PC-9 (cell line): ENCODE results near the gene TLR8. TPM values are rescaled to one million over a fixed set of nuclear protein-coding genes. Genes with fewer than 3 reads are reported as not detected.

Source experiments
- BruUV-seq: library from RNA; stranded (reverse); fragments of 400-500 nt; replicated peaks from 2 replicates; lab custom pipeline; 2021; lab: Mats Ljungman, UMichigan
- CTCF ChIA-PET: fragments of 300-600 bp; sonication (Branson Sonifier 250); formaldehyde crosslinking; loops from one replicate; lab custom pipeline; 2022; ENCODE audit warnings: antibody characterized with exemption; lab: Charles Lee
- POLR2A ChIA-PET: fragments of 300-600 bp; sonication (Branson Sonifier 250); formaldehyde crosslinking; loops from one replicate; lab custom pipeline; 2022; ENCODE audit warnings: antibody characterized with exemption; ENCODE audit not compliant: unreplicated experiment; lab: Charles Lee
- DNase-seq, 2 experiments: peaks; one replicate each; pipeline versions ENCODE4 v3.0.0 to v3.0.0-alpha.2; 2015 to 2022; ENCODE audit warnings: mixed read lengths in 1 of 2
- H2AFZ ChIP-seq: fragments of 200-600 bp; sonication (generic); 2 replicates; pipeline ENCODE4 v1.8.1; 2017; ENCODE audit warnings: antibody characterized with exemption
- H3F3A ChIP-seq: fragments of 200-600 bp; sonication (generic); 2 replicates; pipeline ENCODE4 v1.8.1; 2017; ENCODE audit warnings: antibody characterized with exemption, mild to moderate bottlenecking, low read depth; ENCODE audit not compliant: insufficient read depth
- H3K27ac ChIP-seq: fragments of 200-600 bp; sonication (generic); 2 replicates; pipeline ENCODE4 v1.6.1; 2016; ENCODE audit warnings: mixed run types
- H3K27me3 ChIP-seq: fragments of 200-600 bp; sonication (generic); 2 replicates; pipeline ENCODE4 v1.6.1; 2016; ENCODE audit warnings: low read depth, mixed run types; ENCODE audit not compliant: insufficient read depth
- H3K36me3 ChIP-seq: fragments of 200-600 bp; sonication (generic); 2 replicates; pipeline ENCODE4 v1.6.1; 2016; ENCODE audit warnings: low read depth, mixed run types
- H3K4me1 ChIP-seq: fragments of 200-600 bp; sonication (generic); replicated peaks from 2 replicates; pipeline ENCODE4 v1.6.1; 2016; ENCODE audit warnings: mixed run types; ENCODE audit not compliant: insufficient read depth
- H3K4me2 ChIP-seq: fragments of 200-600 bp; sonication (generic); 2 replicates; pipeline ENCODE4 v1.6.1; 2017; ENCODE audit warnings: mixed run types
- H3K4me3 ChIP-seq: fragments of 200-600 bp; sonication (generic); 2 replicates; pipeline ENCODE4 v1.6.1; 2016; ENCODE audit warnings: mixed run types
- H3K79me2 ChIP-seq: fragments of 200-600 bp; sonication (generic); 2 replicates; pipeline ENCODE4 v1.6.1; 2017; ENCODE audit warnings: low read depth, mixed run types
- H3K9me2 ChIP-seq: fragments of 200-600 bp; sonication (generic); 2 replicates; pipeline ENCODE4 v1.8.1; 2017; ENCODE audit warnings: mild to moderate bottlenecking; ENCODE audit not compliant: insufficient read depth
- H3K9me3 ChIP-seq: fragments of 200-600 bp; sonication (generic); 2 replicates; pipeline ENCODE4 v1.8.1; 2016; ENCODE audit warnings: low read depth; ENCODE audit not compliant: insufficient read depth
- H4K20me1 ChIP-seq: fragments of 200-600 bp; sonication (generic); 2 replicates; pipeline ENCODE4 v1.8.1; 2017; ENCODE audit not compliant: insufficient read depth
- EZH2 ChIP-seq: fragments of 200-600 bp; sonication (generic); IDR thresholded peaks from 2 replicates; pipeline ENCODE4 v1.8.0; 2017; ENCODE audit warnings: antibody characterized with exemption, low read depth
- intact Hi-C: fragments of 100-400 bp; cut with micrococcal nuclease; formaldehyde crosslinking; loops from one replicate; pipeline ENCODE4 v1.10.0; 2022; ENCODE audit not compliant: unreplicated experiment
- total RNA-seq: library from RNA; stranded (reverse); gene quantifications from 2 replicates; pipeline ENCODE4 v1.2.3, GENCODE V29; 2021
- TF ChIP-seq, protein P1 (sequence below): fragments of 200-600 bp; sonication (generic); conservative IDR thresholded peaks from 2 replicates; pipeline ENCODE4 v1.6.1; 2017; ENCODE audit warnings: mixed run types, antibody characterized with exemption, mild to moderate bottlenecking, moderate library complexity

The TLR8 gene
- total RNA-seq, 1 experiment from 2014 or later = not detected

- H3K4me1 ChIP-seq = peaks cover 35% of the 10 kb centered on the region
- H3K27ac ChIP-seq = peak overlapping the region; percentile 98
- TSS peak; percentile 60 for BruUV-seq
- intact Hi-C loops = loop anchor here (1.0 to 5.0 kb wide), 10 partner anchors 28 to 451 kb away; partner anchors contain the start of gene TMSB4X
- ChIA-PET CTCF (interaction anchor here (2.6 kb wide), 1 partner anchor 540 kb away, joined by 20 read pairs; no protein-coding TSS in a partner anchor), POLR2A (no interaction called here)
- H3K36me3 ChIP-seq = no peaks in the 10 kb centered on the region
- no peaks in the 10 kb centered on the region for H3K27me3 ChIP-seq
- H3F3A ChIP-seq = peaks cover 21% of the 10 kb centered on the region
- no peaks in the 10 kb centered on the region for H4K20me1 ChIP-seq
- H3K4me3 ChIP-seq = peak overlapping the region; percentile 24; the same call in 1 of the 2 replicates
- H3K79me2 ChIP-seq = 0 out of 2 replicates have a peak, but pooled peaks cover 7% of the 10 kb centered on the region
- TF ChIP-seq, protein P1, sequence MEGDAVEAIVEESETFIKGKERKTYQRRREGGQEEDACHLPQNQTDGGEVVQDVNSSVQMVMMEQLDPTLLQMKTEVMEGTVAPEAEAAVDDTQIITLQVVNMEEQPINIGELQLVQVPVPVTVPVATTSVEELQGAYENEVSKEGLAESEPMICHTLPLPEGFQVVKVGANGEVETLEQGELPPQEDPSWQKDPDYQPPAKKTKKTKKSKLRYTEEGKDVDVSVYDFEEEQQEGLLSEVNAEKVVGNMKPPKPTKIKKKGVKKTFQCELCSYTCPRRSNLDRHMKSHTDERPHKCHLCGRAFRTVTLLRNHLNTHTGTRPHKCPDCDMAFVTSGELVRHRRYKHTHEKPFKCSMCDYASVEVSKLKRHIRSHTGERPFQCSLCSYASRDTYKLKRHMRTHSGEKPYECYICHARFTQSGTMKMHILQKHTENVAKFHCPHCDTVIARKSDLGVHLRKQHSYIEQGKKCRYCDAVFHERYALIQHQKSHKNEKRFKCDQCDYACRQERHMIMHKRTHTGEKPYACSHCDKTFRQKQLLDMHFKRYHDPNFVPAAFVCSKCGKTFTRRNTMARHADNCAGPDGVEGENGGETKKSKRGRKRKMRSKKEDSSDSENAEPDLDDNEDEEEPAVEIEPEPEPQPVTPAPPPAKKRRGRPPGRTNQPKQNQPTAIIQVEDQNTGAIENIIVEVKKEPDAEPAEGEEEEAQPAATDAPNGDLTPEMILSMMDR = no peak
- TF ChIP-seq EZH2 = no peak
- no peaks in the 10 kb centered on the region for H3K9me3 ChIP-seq
- H2AFZ ChIP-seq = no peak overlapping the region
- H3K4me2 ChIP-seq = peak overlapping the region; percentile 78
- H3K9me2 ChIP-seq = no peaks in the 10 kb centered on the region
- no peak for DNase-seq
Observed at GRCh38 chrX:12947545-12948235, 41.3 kb downstream of the TLR8 start.

DNA sequence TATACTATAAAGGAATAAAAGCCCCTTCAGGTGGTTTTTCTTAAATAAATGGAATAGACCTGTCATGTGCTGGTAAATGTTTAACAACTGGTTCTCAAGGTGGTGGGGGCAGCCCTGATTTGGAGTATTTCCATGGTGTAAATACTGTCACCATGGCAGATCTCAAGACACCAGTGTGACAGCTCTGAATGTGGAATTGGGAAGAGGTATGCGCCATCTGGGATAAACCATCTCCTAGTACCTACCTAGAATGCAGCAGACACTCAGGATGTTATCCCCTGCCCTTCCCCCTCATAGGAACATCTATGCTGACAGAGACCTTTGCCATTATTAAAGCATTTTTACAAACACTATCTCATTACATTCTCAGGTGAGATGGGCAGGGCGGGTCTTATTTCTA is 42.1 kb downstream of the TLR8 start:
- peak overlapping the region; percentile 98 for H3K27ac ChIP-seq
- ChIA-PET CTCF (interaction anchor here (0.5 to 0.8 kb wide), 2 partner anchors 65 to 539 kb away, joined by 3 to 4 read pairs; no protein-coding TSS in a partner anchor), POLR2A (no interaction called here)

More for the DNA sequence above, 42.1 kb downstream of the TLR8 start:
- Histone ChIP-seq H3K4me3 (no peak overlapping the region), H3K9me3 (no peaks in the 10 kb centered on the region), H3K4me2 (peak overlapping the region; percentile 78), H2AFZ (no peak overlapping the region), H3F3A (peaks cover 21% of the 10 kb centered on the region), H3K4me1 (peaks cover 35% of the 10 kb centered on the region), H3K9me2 (no peaks in the 10 kb centered on the region), H4K20me1 (no peaks in the 10 kb centered on the region), H3K79me2 (0 out of 2 replicates have a peak, but pooled peaks cover 7% of the 10 kb centered on the region), H3K36me3 (no peaks in the 10 kb centered on the region), H3K27me3 (no peaks in the 10 kb centered on the region)
- no peak for DNase-seq
- TF ChIP-seq EZH2 = no peak
- TF ChIP-seq, protein P1 = no peak
- intact Hi-C loops = loop anchor here (5.0 kb wide), 1 partner anchor 46 kb away; no protein-coding TSS in a partner anchor
- BruUV-seq = no TSS peak
